ENCODE measurements around the gene SPATA25.

DNA sequence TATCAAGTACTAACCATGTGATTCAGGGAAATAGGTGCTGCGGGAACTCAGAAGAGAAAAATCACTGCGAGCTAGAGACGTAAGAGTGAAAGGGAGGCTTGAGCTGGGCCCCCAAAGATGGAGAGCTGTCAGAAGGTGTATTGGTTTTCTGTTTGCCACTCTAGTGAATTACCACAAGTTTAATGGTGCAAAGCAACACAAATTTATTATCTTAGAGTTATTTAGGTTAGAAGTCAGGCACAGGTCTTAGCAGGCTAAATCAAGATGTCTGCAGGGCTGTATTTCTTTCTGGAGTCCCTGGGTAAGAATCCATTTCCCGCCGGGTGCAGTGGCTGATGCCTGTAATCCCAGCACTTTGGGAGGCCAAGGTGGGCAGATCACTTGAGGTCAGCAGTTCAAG lies 27.5 kb downstream of the SPATA25 start:
- TF ChIP-seq, protein P1, sequence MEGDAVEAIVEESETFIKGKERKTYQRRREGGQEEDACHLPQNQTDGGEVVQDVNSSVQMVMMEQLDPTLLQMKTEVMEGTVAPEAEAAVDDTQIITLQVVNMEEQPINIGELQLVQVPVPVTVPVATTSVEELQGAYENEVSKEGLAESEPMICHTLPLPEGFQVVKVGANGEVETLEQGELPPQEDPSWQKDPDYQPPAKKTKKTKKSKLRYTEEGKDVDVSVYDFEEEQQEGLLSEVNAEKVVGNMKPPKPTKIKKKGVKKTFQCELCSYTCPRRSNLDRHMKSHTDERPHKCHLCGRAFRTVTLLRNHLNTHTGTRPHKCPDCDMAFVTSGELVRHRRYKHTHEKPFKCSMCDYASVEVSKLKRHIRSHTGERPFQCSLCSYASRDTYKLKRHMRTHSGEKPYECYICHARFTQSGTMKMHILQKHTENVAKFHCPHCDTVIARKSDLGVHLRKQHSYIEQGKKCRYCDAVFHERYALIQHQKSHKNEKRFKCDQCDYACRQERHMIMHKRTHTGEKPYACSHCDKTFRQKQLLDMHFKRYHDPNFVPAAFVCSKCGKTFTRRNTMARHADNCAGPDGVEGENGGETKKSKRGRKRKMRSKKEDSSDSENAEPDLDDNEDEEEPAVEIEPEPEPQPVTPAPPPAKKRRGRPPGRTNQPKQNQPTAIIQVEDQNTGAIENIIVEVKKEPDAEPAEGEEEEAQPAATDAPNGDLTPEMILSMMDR (optimal IDR thresholded peaks at IDR 0.05 in 1 of 3, IDR thresholded peaks at IDR 0.05 in 1 of 3, conservative IDR thresholded peaks at IDR 0.05 in 1 of 3; ENCODE audit: extremely low read depth in 1 of 3, insufficient read depth in 2 of 3, low read length in 3 of 3) = no peak
- TF ChIP-seq EZH2 (IDR thresholded peaks at IDR 0.05; ENCODE audit: low read length) = no peak
